ENCODE measurements around the gene SMIM12.
A peak's percentile ranks its signal among the peaks of the same experiment; 100 is the strongest.

Gene SMIM12

DNA sequence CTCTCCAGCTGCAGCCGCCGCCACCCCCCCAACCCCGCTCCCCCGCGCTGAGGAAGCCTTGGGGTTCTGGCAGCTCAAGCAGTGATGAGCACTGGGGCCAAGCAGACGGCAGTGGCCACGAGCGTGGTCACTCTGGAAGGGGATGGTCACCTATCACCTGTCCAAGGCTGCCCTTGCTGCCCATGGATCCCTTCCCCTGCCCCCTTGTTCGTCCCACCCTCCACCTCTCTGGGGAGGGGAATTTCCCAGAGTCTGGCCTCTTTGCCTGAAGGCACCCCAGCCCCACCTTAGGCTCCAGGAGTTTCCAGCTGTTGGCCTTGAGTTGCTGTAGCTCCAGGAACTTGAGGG is 7.2 kb upstream of the SMIM12 start:
- TF ChIP-seq POLR2A (IDR thresholded peaks at IDR 0.05; ENCODE audit: low read length) = no peak
- no peak for TF ChIP-seq GATA1 (IDR thresholded peaks at IDR 0.05; ENCODE audit: low read depth, low read length)
- no peak for DNase-seq

DNA sequence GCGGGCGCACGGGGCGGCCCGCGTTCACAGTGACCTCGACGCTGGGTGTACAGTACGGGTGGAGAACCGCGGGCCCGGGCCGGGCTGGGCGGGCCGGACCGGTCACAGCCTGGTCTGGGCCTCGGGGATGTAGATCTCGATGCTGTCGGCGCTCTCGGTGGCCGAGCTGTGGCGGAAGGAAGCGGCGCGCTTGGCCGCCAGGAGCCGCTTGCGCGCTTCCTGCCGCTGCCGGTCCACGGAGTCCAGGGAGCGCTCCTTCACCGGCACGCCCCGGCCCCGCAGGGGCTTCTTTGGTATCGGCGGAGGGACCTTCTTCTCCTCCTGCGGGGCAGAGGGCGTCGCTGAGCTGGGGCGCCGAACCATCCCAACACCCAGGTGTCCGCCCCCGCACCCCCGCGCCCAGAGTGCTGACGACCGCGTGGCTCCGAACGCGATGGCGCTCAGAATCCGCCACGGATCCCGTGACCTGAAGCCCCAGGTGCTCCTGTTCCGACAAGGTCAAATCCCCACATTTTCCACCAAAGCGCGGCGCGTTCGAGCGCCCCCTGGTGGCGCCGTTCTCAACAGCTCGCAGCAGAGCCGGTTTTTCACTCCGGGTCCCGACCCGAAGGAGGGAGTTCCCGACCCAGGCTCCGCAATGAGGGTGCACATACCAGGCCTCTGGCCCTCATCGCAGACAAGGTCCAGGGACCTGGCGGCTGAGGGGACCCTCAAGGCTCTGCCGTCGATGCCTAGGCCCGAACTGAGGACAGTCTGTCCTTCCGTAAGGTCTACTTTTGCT is 6.6 kb upstream of the SMIM12 start:
- DNase-seq = peak; percentile 83 to 90
- TF ChIP-seq GATA1 (IDR thresholded peaks at IDR 0.05; ENCODE audit: low read depth, low read length) (no peak), POLR2A (IDR thresholded peaks at IDR 0.05; ENCODE audit: low read length) (peak; percentile 29)

DNA sequence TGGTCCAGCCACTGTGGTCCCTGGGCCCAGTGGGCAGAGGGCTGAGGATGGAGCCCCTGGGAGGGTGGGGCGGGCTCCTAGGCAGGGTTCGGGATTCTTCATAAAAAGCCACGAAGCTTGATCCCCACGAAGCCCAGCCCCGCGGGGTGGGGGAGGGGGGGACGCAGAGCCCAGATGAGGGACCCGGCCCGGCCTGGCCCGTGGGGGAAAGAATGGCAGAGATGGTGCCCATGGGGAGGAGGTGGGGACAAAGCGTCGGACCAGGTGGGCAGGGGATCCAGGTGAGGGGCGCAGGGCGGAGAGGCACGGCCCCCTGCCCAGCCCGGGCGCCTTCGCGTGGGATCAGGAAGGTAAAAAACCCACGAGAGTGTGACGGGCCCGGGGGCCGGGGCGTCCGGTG is 6.0 kb upstream of the SMIM12 start:
- no peak for DNase-seq
- TF ChIP-seq POLR2A (IDR thresholded peaks at IDR 0.05; ENCODE audit: low read length) (no peak), GATA1 (IDR thresholded peaks at IDR 0.05; ENCODE audit: low read depth, low read length) (no peak)

DNA sequence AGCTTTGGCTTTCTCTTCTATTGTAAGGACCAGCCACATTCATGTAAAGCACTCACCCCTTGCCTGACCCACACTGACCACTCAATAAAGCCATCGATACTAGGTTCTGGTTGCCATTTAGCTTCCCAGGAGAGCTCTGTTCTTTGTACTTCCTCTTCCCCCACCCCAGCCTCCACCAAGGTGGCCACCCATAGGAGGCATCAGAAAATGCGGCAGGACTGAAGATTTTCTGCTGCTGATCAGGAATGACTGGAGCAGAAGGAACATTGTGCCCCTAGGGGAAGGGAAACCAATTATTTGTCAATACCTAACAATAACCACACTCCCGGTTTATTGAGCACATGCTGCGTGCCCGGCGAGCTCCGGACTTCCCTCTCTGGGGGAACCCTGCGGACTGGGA is 5.2 kb upstream of the SMIM12 start:
- no peak for DNase-seq
- TF ChIP-seq GATA1 (IDR thresholded peaks at IDR 0.05; ENCODE audit: low read depth, low read length) (no peak), POLR2A (IDR thresholded peaks at IDR 0.05; ENCODE audit: low read length) (no peak)

GRCh38 chr1:34863501-34863900 is 4.0 kb upstream of the SMIM12 start:
- TF ChIP-seq GATA1 (IDR thresholded peaks at IDR 0.05; ENCODE audit: low read depth, low read length) (no peak), POLR2A (IDR thresholded peaks at IDR 0.05; ENCODE audit: low read length) (no peak)
- no peak for DNase-seq

DNA sequence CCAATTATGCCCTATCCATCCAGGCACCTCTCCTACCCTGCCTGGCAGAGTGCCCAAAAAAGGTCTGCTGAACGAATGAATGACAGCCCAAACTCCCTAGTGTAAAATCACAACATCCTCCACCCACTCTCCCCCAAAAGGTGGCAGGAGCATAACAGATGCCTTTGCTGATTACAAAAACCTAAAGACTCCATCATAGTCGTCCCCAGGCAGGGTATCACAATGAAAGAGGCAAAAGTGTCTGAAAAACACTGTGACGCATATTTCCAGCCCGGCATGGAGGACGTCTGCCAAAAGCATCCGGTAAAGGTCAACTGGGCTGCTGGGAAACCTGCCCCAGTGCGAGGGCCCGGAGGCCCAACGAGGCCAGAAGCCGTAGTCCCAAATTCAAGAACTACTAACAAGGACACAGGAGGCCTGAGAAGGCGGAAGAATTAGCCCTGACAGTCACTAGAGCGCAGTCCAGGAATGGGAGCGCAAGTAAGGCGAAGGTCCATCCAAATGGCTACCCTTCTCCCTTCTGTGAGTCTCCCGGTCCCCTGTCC is 576 bp downstream of the SMIM12 start:
- TF ChIP-seq GATA1 (IDR thresholded peaks at IDR 0.05; ENCODE audit: low read depth, low read length) (no peak), POLR2A (IDR thresholded peaks at IDR 0.05; ENCODE audit: low read length) (no peak)
- peak; percentile 63 to 71 for DNase-seq

DNA sequence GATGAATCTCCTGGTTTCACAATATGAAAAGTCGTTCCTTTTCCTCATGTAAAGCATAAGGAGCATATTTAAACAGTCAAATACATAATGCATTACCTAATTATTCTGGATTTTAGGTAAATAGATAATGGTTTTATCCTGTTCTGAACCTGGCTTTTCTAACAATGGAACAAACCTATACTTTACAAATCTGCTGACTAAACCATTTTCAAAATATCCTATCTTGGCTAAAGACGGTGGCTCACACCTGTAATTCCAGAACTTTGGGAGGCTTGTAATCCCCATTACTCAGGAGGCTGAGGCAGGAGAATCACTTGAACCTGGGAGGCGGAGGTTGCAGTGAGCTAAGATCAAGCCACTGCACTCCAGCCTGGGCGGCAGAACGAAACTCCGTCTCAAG is 2.9 kb downstream of the SMIM12 start:
- no peak for DNase-seq
- TF ChIP-seq POLR2A (IDR thresholded peaks at IDR 0.05; ENCODE audit: low read length) = no peak
- TF ChIP-seq GATA1 (IDR thresholded peaks at IDR 0.05; ENCODE audit: low read depth, low read length) = no peak

- no peak for TF ChIP-seq POLR2A (IDR thresholded peaks at IDR 0.05; ENCODE audit: low read length)
- no peak for TF ChIP-seq GATA1 (IDR thresholded peaks at IDR 0.05; ENCODE audit: low read depth, low read length)
- peak; percentile 95 to 96 for DNase-seq
These were observed 6.8 kb downstream of the SMIM12 start for GRCh38 chr1:34852677-34853217.

GRCh38 chr1:34851431-34852105 is 8.0 kb downstream of the SMIM12 start:
- no peak for TF ChIP-seq POLR2A (IDR thresholded peaks at IDR 0.05; ENCODE audit: low read length)
- TF ChIP-seq GATA1 (IDR thresholded peaks at IDR 0.05; ENCODE audit: low read depth, low read length) = no peak

DNA sequence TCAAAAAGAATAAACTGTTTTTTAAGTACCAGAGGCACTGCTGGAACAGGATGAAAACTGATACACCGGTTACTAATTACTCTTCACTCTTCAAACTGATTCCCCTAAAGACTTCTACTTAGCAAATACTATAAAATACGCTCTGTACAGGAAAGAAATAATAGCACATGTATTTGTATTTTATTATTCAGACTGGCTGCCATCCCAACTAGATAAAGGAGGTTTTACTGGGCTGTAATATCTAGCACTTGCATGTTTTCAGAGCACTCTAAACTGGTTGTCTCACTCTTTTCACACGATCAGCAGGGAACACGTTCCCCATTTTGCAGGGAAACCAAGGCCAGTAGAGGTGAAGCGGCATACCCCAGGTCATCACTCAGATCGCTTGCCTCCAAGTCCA is 9.2 kb downstream of the SMIM12 start:
- TF ChIP-seq GATA1 (IDR thresholded peaks at IDR 0.05; ENCODE audit: low read depth, low read length) (no peak), POLR2A (IDR thresholded peaks at IDR 0.05; ENCODE audit: low read length) (no peak)

More at GRCh38 chr1:34851431-34852105, 8.0 kb downstream of the SMIM12 start:
- DNase-seq = no peak

GRCh38 chr1:34847094-34847493 is 12.5 kb downstream of the SMIM12 start:
- DNase-seq = no peak

More for the DNA sequence above, 9.2 kb downstream of the SMIM12 start:
- DNase-seq = no peak

DNA sequence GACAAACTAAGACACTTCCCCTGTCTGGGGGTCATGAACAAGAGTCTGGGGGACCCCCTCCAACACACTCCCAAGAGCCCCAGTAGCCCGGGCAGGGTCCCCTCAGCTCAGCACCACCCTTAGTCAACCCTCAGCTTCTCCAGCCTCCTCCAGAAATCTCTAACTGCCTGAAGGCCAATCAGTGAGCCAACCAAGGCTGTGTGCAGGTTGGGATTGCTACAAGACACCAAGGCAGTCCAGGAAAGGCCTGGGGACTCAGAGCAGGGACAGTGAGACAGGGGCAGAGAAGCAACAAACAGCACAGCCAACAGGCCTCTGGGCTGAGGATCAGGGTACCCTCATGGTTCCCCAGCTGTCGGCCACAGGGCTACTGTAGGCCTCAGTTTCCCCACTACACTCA is 13.3 kb downstream of the SMIM12 start:
- TF ChIP-seq GATA1 (IDR thresholded peaks at IDR 0.05; ENCODE audit: low read depth, low read length) (no peak), POLR2A (IDR thresholded peaks at IDR 0.05; ENCODE audit: low read length) (no peak)
- DNase-seq = no peak

More at GRCh38 chr1:34847094-34847493, 12.5 kb downstream of the SMIM12 start:
- TF ChIP-seq POLR2A (IDR thresholded peaks at IDR 0.05; ENCODE audit: low read length) = no peak
- no peak for TF ChIP-seq GATA1 (IDR thresholded peaks at IDR 0.05; ENCODE audit: low read depth, low read length)

DNA sequence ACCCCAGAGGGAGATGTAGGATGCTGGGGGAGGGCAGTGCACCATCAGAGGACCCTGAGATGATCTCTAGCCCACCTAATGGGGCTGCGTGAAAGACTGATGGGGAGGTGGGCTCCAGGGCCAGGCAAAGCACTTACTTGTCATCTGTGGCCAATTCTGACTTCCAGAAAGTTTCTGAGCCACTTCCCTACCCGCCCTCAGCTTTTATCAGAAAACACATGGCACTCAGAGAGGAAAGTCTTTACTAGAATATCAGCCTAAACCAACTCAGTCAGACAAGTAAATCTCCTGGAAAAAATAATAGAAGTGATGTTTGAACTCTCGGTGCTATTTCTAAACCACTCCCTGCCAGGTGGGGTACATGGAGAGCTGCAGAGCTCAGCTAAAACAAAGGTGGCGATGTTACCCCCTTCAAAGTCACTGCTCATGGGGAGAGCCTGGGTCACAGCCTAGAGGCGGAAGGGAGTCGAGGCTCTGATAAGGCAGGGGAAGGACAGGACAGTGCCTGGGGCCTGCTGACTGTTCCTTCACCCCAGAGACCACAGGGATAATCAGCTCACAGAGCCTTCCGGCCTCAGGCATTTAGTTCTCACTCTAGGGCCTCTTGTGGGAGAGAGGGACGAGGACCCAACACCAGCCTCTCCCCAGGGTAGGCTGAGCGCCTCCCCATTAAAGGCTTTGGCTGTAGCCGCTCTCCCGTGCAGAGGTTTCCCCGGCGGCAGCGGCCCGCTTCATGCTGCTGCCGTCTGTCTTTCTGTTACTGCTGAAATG is 14.2 kb downstream of the SMIM12 start:
- peak; percentile 56 to 60 for DNase-seq
- TF ChIP-seq GATA1 (IDR thresholded peaks at IDR 0.05; ENCODE audit: low read depth, low read length) = no peak

GRCh38 chr1:34844252-34844634 is 15.3 kb downstream of the SMIM12 start:
- DNase-seq = no peak
- TF ChIP-seq GATA1 (IDR thresholded peaks at IDR 0.05; ENCODE audit: low read depth, low read length) (no peak), POLR2A (IDR thresholded peaks at IDR 0.05; ENCODE audit: low read length) (no peak)

Data from erythroblast (primary cell).